ENCODE measurements around the gene MTRF1L. TPM values are rescaled to one million over a fixed set of nuclear protein-coding genes. Genes with fewer than 3 reads are reported as not detected.

Gene MTRF1L
- total RNA-seq, 1 experiment from 2014 or later: 19.1 TPM

DNA sequence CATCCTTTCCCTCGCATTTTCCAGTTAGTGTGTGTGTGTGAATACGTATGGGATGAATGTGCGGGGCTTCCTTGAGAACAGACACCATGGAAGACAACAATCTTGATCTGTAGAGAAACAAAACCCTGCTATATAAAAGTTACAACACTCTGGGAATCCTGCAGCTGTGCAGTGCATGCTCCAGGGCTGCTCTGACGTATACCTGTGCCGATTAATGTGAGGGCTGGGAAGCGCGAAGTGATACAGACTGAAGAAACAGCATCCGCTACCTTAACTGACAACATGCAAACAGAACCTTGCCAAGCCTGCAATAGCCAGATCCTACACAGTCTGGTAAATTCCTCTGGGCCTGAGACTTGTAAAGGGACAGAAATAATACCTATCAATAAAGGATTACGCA, 31.6 kb upstream of the MTRF1L start:
- Histone ChIP-seq H3K9me2 (replicated peaks; ENCODE audit: low read length) (no peaks in the 10 kb centered on the region), H3K27ac (ENCODE audit: low read length) (no peak overlapping the region), H4K20me1 (ENCODE audit: low read length) (no peaks in the 10 kb centered on the region), H3K79me2 (ENCODE audit: low read length) (no peaks in the 10 kb centered on the region), H3K36me3 (ENCODE audit: low read depth, low read length) (no peaks in the 10 kb centered on the region), H3K9ac (ENCODE audit: low read length) (no peak overlapping the region), H2AFZ (ENCODE audit: low read length) (no peak overlapping the region), H3K4me3 (ENCODE audit: low read length) (no peak overlapping the region), H3F3A (ENCODE audit: low read length, unreplicated experiment) (no peaks in the 10 kb centered on the region), H3K9me3 (ENCODE audit: low read length) (no peaks in the 10 kb centered on the region), H3K27me3 (ENCODE audit: low read length) (no peaks in the 10 kb centered on the region), H3K4me1 (ENCODE audit: insufficient read depth, low read length) (peaks cover 37% of the 10 kb centered on the region), H3K4me2 (ENCODE audit: low read length) (no peak overlapping the region)
- POLR2A ChIA-PET (ENCODE audit: unreplicated experiment): no interaction called here
- CTCF ChIA-PET: no interaction called here
- no TSS peak for BruUV-seq (replicated peaks)
- TF ChIP-seq EZH2phosphoT487 (IDR thresholded peaks at IDR 0.05; ENCODE audit: borderline replicate concordance, low read length): no peak
- no peak for TF ChIP-seq CTCF (conservative IDR thresholded peaks at IDR 0.05; ENCODE audit: low read depth, low read length)
- no peak for TF ChIP-seq EZH2 (IDR thresholded peaks at IDR 0.05; ENCODE audit: low read length, unreplicated experiment)
- intact Hi-C loops (cut with micrococcal nuclease): loop anchor here (10.0 kb wide), 1 partner anchor 181 kb away; no protein-coding TSS in a partner anchor
- DNase-seq: no peak
- ATAC-seq: no peak

DNA sequence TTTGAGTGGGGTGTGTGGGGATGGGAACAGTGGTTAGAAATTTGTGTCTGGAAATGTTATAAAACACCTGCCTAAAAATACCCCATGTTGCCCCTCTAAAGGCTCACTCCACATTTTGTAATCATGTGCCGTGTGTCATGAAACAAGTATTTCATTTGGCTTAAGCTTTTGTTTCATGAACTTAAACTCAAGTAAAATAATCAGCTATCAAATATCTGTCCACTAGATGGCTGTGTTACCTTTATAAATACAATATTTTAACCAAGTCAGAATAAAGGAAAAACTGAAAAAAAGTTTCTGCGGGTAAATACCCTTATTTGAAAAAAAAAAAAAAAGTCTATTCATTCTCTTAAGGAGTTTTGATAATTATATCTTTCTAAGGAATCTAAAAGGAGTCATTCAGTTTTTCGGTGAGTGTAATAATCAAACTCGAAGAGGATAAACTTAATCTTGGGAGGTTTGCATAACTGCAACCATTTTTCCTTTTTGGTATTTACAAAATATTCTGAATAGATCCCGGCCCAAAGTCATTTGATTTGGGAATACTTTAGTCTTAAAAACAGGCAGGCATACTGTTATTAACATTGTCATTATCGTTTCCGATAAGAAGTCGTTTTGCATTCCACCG, 29.9 kb upstream of the MTRF1L start:
- DNase-seq (peak; percentile 69), ATAC-seq (peak; percentile 14)
- no peaks in the 10 kb centered on the region for H3K9me3 ChIP-seq (ENCODE audit: low read length)
- peak overlapping the region; percentile 63 for H3K9ac ChIP-seq (ENCODE audit: low read length)
- H3K4me1 ChIP-seq (ENCODE audit: insufficient read depth, low read length): peaks cover 24% of the 10 kb centered on the region
- H3K79me2 ChIP-seq (ENCODE audit: low read length): no peaks in the 10 kb centered on the region
- ChIA-PET POLR2A (ENCODE audit: unreplicated experiment) (interaction anchor here (0.5 kb wide), 1 partner anchor 144 kb away, joined by 3 read pairs; no protein-coding TSS in a partner anchor), CTCF (interaction anchor here (0.5 to 0.7 kb wide), 8 partner anchors 64 to 899 kb away, joined by 3 to 9 read pairs (median 4); no protein-coding TSS in a partner anchor)
- no TSS peak for BruUV-seq (replicated peaks)
- peak overlapping the region; percentile 90 for H3K27ac ChIP-seq (ENCODE audit: low read length)
- TF ChIP-seq EZH2phosphoT487 (IDR thresholded peaks at IDR 0.05; ENCODE audit: borderline replicate concordance, low read length) (no peak), EZH2 (IDR thresholded peaks at IDR 0.05; ENCODE audit: low read length, unreplicated experiment) (no peak), CTCF (conservative IDR thresholded peaks at IDR 0.05; ENCODE audit: low read depth, low read length) (peak; percentile 63)
- no peaks in the 10 kb centered on the region for H3K36me3 ChIP-seq (ENCODE audit: low read depth, low read length)
- intact Hi-C loops (cut with micrococcal nuclease): loop anchor here (1.0 to 10.0 kb wide), 4 partner anchors 76 to 480 kb away; no protein-coding TSS in a partner anchor
- no peak overlapping the region for H2AFZ ChIP-seq (ENCODE audit: low read length)
- peak overlapping the region; percentile 73 for H3K4me2 ChIP-seq (ENCODE audit: low read length)
- H3K4me3 ChIP-seq (ENCODE audit: low read length): no peak overlapping the region
- H3F3A ChIP-seq (ENCODE audit: low read length, unreplicated experiment): no peaks in the 10 kb centered on the region
- no peaks in the 10 kb centered on the region for H4K20me1 ChIP-seq (ENCODE audit: low read length)
- no peaks in the 10 kb centered on the region for H3K27me3 ChIP-seq (ENCODE audit: low read length)
- H3K9me2 ChIP-seq (replicated peaks; ENCODE audit: low read length): no peaks in the 10 kb centered on the region

All from PC-3 (cell line).